Measurements from ENCODE around the gene OSBPL10. TPM values are rescaled to one million over a fixed set of nuclear protein-coding genes. Genes with fewer than 3 reads are reported as not detected.
A peak's percentile ranks its signal among the peaks of the same experiment; 100 is the strongest.
"Not testable (repeated sequence)": the region's sequence is repeated elsewhere in the genome, so short reads cannot be mapped to it uniquely, and the experiment has no call there.

The OSBPL10 gene
- polyA plus RNA-seq, 1 donor, result 22.9 TPM

DNA sequence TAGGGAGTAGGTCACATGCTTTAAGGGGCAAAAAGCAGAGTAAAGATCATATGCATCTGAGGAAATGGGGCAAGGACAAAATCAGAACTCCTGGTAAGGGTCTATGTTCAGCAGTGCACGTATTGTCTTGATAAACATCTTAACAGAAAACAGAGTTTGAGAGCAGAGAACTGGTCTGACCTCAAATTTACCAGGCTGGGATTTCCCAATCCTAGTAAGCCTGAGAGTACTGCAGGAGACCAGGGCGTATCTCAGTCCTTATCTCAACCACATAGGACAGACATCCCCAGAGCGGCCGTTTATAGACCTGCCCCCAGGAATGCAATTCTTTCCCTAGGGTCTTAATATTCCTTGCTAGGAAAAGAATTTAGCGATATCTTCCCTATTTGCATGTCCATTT lies 14.0 kb upstream of the OSBPL10 start:
- DNase-seq, result not testable (repeated sequence)

DNA sequence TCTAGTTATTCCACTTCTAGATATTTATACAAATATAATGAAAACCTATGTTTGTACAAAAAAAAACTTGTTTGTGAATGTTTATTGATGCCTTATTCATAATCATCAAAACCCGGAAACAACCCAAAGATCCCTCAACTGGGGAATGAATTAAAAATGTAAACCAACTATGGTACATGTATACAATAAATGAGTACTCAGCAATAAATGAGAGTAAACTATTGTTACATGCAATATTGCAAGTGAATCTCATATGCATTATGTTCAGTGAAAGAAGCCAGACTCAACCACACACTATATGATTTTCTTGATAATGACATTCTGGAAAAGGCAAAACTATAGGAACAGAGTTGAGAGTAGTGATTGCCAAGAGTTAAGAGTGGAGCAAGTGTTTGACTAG lies 12.8 kb upstream of the OSBPL10 start:
- no peak for DNase-seq

DNA sequence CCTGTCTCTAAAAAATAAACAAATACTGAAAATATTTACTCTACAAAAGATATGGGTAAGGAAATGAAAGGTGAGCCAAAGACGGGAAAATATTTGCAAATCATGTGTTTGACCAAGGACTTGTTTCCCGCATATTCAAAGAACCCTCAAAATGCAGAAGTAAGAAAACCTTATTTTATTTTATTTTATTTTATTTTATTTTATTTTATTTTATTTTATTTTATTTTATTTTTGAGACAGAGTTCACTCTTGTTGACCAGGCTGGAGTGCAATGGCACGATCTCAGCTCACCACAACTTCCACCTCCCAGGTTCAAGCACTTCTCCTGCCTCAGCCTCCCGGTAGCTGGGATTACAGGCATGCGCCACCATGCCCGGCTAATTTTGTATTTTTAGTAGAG lies 11.9 kb upstream of the OSBPL10 start:
- not testable (repeated sequence) for DNase-seq

GRCh38 chr3:31988271-31988670 lies 7.2 kb upstream of the OSBPL10 start:
- DNase-seq, result no peak

DNA sequence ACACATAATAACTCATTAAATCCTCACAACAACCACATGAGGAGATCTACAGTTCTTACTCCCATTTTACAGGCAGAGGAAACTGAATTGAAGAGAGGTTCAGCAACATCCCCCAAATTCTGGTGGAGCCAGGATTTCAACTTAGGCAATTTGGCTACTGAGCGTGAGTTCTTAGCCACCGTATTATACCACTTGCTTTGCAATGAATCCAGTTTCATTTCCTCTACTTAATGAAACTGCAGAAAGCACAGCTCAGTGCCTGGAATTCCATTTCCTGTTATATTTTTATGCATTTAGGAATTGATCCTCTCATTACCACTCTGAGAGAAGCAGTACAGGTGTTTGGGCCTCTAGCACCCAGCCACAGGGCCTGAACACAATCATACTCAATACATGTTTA lies 4.8 kb upstream of the OSBPL10 start:
- DNase-seq, result no peak

DNA sequence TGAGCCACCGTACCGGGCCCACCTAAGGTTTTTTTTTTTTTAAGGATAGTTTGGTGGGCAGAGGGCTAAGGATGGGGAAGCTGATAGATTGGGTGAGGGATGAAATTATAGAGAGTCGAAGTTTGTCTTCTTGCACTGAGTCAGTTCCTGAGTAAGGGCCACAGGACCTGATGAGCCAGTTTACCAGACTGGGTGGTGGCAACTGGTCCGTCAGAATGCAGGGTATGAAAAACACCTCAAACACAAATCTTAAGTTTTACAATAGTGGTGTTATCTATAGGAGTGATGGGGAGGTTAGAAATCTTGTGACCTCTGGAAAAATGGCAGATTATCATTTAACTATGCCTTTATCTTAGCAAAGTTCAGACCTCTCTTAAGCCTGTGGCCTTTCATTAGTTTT lies 3.3 kb upstream of the OSBPL10 start:
- DNase-seq, result no peak

GRCh38 chr3:31980530-31981205 lies 394 bp downstream of the OSBPL10 start:
- DNase-seq, result peak; percentile 66

DNA sequence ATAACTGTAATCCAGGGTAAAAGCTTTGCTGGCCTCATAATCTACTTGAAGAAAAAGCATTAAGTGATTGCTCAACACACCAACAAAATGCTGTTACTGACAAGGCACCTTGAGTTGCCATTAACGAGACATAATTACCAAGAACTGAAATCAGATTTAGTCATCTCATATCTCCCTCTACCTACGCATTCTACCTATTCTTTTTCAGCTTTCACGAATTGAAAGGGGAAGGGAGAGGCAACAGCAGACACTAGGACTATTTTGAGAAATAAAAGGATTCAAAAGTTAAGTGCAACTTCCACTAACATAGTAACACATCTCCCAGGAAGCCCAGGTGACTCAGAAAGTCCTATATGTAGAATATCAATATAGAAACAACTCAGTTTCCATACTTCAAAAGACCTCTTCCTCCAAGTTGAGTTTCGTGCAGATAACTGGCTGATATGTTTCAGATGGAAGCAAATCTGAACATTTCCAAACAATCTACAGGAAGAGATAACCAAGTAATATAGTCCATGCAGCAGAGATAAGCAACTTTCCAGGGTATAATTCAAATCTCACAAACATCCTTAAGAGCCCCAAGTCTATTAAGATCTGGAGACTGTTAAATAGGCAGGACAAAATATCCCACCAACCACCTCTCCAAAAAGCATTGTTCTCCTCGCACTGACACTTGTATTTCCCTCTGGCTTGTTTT lies 1.9 kb downstream of the OSBPL10 start:
- DNase-seq, result no peak

GRCh38 chr3:31978553-31978952 lies 2.5 kb downstream of the OSBPL10 start:
- DNase-seq, result no peak

- DNase-seq, result no peak
Measured at GRCh38 chr3:31977736-31978135, 3.3 kb downstream of the OSBPL10 start.

- DNase-seq, result no peak
Measured at GRCh38 chr3:31976302-31976701, 4.8 kb downstream of the OSBPL10 start.

DNA sequence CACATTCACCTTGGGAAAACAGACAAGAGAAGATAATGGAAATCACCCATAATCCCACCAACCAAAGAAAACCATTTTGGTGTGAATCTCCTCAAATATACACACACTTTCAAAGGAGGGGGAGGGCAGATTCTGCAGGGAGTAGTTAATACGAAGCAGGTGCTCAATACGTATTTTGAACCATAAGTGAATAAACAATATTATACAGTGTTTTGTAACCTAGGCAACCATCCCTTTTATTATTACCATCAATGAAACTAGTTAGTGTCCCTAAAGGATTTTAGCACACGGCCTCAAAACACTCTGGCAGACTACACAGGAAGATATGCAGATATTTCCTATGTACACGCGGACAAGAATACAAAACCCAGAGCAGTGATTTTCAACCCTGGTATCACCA lies 6.1 kb downstream of the OSBPL10 start:
- no peak for DNase-seq

GRCh38 chr3:31974471-31974870 lies 6.6 kb downstream of the OSBPL10 start:
- DNase-seq, result no peak

GRCh38 chr3:31973837-31974236 lies 7.2 kb downstream of the OSBPL10 start:
- DNase-seq, result no peak

DNA sequence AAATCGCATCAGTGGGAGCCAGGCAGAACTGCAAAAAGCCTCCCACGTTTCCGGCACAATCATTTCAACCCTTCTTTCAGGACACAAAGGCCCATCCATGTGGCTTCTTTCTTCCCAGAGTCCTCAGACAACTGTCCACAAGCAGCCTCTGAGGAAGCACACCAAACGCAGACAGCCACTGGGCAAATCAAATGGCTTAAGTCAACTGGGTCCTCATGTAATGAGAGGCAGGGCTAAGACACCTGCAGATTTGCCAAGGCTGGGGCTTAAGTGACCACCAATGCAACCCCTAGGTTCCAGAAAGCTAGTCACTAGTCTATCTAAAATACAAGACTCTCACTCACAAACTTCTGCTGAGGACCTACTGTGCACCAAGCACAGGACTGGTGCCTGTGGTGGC lies 8.0 kb downstream of the OSBPL10 start:
- DNase-seq, result no peak

- no peak for DNase-seq
Measured at GRCh38 chr3:31971607-31972006, 9.5 kb downstream of the OSBPL10 start.

GRCh38 chr3:31968927-31969418 lies 12.1 kb downstream of the OSBPL10 start:
- peak; percentile 75 for DNase-seq

DNA sequence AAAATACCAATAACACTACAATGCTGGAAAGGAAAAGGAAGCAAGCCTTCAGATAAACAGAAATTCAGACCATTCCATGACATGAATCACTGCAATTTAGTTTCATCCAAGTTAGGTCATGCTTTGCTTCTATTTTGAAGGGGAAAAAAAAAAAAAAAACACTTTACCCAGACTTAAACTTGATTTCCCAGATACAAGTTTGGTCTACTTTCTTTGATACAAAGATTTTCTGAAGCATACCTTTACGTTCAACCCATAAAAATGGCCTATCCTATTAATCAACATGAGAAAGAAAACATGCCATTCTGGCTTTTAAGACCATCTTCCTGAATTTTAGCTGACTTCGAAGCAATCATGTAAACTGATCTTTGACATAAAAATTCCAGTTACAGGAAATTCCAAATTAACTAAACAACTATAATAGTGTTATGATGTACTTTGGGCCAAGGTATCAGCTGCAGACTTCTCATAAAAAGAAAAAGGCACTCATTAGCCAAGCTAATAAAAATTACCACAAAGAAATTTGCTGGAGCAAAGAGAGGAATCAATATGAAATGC lies 12.6 kb downstream of the OSBPL10 start:
- no peak for DNase-seq

GRCh38 chr3:31967592-31967991 lies 13.5 kb downstream of the OSBPL10 start:
- no peak for DNase-seq

GRCh38 chr3:31966978-31967591 lies 14.0 kb downstream of the OSBPL10 start:
- DNase-seq, result no peak

DNA sequence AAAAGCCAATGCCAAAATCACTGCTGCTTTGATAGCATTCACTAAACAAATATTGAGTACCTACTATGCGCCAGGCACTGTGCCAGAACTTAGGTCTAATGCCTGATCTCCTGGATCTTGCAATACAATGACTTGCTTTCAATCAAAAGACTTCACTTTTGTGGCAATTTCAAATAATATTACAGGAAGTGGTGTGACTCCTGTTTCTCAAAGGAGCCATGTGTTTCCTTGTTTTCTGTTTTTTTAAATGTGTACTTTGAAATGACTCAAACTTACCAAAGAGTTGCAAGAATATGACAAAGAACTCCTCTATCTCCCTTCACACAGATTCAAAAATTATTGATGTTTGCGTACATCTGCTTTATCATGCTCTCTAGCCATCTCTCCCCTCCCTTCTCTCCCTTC lies 18.3 kb downstream of the OSBPL10 start:
- no peak for DNase-seq

GRCh38 chr3:31960793-31961431 lies 20.1 kb downstream of the OSBPL10 start:
- DNase-seq, result no peak
